ENCODE measurements around the gene R3HDM2.

Gene R3HDM2

DNA sequence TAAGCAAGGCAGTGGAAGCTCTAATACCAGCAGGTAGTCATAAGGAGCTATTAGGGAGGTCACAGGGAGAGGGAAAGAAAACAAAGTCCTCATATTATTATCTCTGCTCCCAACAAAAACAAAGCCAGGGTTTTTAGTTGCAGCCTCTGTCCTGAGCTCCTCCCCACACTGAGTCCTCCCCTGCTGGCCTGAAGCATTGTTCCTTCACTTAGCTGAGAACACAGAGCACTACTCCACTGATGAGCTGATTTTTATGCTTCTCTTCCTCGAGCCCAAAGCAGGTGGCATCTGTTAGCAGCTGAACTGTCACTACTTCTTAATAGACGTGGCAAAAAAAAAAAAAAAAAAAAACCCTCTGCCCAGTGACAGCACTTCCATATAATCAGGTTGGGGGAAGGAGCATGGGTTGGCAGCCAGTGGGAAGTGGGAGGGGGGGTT lies 169.4 kb downstream of the R3HDM2 start:
- DNase-seq: no peak

GRCh38 chr12:57260366-57260765 lies 170.5 kb downstream of the R3HDM2 start:
- DNase-seq: no peak

GRCh38 chr12:57258977-57259970 lies 171.6 kb downstream of the R3HDM2 start:
- no peak for DNase-seq

DNA sequence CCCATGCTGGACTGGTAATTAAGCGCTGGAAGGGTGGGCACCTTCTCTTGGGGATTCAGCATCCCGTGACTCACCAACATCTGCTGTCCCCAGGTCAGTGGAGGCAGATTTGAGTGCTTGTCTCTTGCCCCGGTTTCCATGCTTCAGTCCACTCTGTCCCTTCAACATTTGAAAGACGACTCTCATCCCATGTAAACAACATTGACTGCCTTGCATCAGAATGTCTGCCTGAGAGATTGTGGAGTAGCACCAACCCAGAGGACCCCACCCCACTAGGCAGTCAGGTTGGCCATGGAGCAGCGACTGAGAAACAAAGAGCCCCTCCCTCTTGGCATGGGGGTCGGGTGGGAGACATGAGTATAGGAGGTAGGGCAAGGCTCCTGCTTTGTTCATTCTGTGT lies 174.9 kb downstream of the R3HDM2 start:
- no peak for DNase-seq

- no peak for DNase-seq
These were observed 176.2 kb downstream of the R3HDM2 start for GRCh38 chr12:57254506-57255280.

DNA sequence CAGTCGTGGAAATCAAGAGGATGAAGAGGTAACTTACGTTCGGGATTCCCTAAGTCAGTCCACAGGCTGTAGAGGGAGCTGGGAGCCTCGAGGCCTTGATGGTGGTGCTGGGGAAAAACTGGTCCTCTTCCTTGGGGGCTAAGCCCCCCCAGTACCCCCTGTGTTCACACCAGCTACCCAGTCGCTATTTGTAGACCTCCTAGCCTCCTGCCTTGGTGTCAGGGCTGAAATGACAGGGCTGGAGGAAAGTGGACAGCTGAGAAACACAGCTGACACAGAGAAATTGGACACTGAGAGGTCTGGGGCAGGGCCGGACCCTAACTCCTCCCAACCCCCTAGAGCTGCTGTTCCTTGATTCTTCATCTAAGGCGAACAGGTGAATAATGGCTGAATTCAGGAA lies 179.9 kb downstream of the R3HDM2 start, which contains the start of gene STAC3:
Gene STAC3, minus strand, starts transcription at position 232 of the 400 bp plus-strand sequence. CDS start 1,551 bp downstream, outside the sequence.
- DNase-seq: no peak

GRCh38 chr12:57250541-57250940 lies 180.3 kb downstream of the R3HDM2 start:
- DNase-seq: no peak

DNA sequence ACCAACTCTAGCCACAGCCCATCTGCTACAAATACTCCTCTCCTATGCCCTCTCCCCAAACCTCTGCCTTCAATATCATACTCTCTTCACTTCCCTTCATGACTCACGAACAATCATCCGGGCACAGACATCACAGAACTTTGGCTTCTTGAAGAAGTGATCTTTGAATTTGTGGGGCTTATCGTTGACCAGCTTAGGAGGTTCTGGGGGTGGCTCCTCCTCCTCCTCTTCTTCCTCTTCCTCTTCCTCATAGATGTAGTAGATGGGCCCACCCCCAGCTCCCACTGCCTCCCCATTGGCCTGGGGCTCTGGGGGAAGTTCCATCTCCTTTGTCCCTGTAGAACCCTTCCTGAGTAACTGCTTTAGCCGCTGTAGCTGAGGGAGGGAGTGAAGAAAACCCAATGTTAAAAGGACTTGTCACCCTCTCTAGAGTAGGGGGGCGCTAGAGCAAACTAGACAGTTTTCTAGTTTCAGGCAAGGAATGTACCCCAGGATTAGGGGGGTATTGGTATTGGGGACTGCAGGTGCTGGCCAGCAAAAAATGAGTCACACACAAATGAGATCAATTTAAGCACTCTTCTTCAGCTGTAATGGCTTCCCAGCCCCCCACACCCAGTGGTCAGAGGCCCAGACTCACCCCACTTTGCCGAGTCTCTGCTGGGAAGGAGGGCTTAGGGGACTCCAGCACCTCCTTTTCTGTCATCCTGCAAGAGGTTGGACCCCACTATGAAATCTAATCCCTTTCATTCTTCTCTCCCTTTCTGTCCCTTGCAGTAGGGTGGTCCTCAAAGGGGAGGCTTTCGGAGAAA lies 181.7 kb downstream of the R3HDM2 start:
- no peak for DNase-seq

DNA sequence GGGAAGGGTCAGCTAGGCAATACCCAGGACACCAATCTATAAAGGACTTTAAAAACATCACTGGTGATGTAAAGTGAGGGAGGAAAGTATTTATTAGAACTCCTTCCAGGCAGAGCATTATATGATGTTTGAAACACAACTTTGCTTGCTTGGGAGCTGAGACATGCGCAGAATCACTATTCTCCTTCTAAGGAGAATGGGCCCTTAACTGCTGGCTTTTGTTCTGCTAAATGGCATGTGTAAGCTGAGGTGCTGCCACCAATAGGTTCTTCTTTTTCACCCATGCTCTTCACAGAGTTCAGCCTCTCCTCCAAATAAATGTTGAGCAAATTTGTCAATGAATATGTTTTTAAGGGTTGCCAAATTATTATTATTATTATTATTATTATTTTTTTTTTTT lies 183.8 kb downstream of the R3HDM2 start:
- DNase-seq: no peak

DNA sequence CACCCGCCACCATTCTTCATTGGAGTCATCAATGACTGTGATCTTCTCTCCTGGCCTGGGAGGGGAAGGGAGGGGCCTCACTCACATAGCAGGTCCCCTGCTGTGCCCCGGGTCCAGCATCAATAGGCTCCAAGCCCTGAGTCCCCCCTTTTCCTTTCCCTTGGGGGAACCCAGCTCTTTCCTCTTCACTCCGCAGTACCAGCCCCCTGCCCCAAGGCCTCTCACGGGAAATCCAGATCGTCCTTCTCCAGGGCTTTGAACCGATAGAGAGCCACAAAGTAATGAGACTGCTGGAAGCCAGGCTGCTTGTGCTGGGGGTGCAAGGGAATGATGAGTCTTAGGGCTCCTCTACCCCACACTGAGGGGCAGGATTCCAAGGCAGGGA lies 186.5 kb downstream of the R3HDM2 start:
- DNase-seq: no peak

GRCh38 chr12:57243521-57244311 lies 187.1 kb downstream of the R3HDM2 start:
- peak; percentile 90 for DNase-seq

DNA sequence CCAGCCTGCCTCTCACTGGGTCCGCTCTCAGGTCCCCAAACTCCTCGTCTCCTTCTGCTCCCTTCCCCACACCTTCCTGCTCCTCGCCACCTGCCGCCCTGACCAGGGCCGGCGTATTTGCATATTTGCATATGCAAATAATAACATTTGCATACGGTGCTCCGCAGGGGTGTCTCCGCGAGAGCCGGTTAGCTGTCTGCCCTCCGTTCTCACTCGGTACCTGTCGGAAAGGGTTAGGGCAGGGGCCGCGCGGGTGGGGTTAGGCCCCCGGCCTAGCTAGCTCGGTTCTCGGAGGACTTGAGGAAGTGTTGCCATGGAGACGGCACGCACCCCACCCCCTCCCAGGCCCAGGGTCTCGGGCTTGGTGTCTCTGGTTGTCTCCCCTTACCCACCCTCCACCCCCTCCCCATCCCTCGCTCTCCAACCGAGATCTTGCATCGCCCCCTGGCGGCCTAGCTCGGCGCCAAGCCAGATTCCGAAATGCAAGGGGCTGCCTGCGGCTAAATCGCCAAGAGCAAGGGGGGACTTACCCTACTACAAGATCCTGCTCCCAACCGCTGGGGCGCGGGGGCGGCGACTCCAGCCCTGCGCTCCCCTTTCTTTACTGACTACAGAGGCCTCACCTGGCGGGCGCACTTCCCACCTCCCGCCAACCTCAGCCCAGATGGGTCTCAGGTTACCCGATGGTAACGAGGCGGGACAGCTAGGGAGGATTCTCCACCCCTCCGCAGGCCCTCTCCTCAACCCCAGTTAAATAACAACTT lies 188.0 kb downstream of the R3HDM2 start:
- peak; percentile 81 for DNase-seq

- no peak for DNase-seq
These were observed 188.5 kb downstream of the R3HDM2 start for GRCh38 chr12:57242329-57242690.

DNA sequence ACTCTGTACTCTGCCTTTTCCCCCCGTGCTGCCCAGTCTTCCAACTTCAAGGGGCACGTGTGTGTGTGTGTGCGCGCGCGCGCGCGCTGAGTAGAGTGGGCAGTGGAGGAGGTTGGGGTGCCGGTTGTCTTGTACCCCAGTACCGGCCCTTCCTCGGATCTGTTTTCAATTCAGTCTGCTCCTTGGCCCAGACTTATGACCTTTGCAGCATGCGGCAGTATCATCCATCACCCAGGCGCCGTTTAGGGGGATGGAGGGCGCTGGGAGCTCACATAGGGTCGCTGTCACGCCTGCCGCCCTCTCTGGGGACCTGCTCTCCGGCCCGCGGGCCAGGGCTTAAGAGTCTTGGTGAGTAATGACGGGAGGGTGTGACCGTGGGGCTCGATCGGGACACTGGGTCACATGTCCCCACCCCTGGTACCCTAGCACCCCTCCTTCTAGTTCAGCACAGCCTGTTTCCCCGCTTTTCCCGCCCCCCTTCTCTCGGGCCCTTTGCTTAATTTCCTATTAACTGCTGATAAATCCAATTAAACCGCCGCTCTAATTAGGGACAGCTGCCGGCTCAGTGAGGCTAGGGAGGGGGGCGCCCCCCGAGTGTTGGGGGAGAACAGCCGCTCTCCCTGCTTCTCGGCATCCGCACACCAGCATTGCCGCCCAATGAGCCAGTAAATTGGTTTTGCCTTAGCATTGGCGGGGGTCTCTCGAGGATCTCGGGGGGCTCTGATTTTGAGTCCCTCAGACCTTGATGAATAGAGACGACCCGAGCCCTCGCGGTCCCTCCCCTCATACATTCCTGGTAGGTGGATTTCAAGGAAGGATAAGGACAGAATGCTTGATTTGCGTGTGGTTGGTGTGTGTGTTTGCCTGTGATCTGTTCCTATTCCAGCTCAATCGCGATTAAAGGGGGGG lies 189.2 kb downstream of the R3HDM2 start:
- no peak for DNase-seq

GRCh38 chr12:57240926-57241401 lies 189.9 kb downstream of the R3HDM2 start:
- DNase-seq: peak; percentile 43

DNA sequence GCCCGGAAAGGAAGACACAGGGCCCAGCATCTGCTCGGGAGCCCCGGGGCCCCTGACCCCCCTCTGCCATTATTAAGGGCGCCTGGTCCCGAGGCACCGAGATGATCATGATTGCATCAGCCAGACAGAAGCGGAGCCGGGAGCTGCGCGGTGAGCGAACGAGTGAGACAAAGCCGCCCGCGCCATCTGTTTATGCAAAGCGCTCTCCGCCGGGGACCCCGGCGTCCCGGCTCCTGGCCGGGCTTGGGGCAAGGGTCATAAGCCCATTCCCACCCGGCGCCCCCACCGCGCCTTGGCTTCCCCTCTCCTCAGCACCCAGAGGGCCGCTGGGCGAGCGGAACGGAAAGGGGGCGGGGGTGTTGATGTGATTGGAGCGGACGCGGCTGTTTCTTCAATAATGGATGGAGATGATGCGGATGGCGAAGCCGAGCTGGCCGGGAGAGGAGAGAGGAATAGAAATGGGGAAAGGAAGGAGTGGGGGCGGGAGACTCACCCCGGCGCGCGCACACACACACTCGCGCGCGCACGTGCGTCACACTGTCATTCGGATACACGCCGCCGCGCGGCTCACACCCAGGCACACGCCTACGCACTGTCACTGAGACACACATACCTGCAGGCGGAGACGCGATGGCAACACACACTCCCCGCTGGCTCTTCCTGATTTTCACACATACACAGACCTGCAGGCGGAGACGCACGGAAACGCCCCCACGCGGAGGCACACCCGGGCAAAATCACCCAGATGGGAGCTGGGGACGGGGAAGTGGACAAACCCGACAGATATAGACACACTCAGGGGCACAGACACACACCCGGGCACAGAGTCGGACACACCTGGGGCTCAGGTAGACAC lies 190.5 kb downstream of the R3HDM2 start:
- peak; percentile 86 for DNase-seq

GRCh38 chr12:57239587-57240065 lies 191.2 kb downstream of the R3HDM2 start:
- DNase-seq: no peak

- peak; percentile 93 for DNase-seq
These were observed 191.8 kb downstream of the R3HDM2 start for GRCh38 chr12:57238854-57239554.

Data from stimulated activated CD4-positive, alpha-beta T cell treated with anti-CD3 and anti-CD28 coated beads, Interleukin-15, amount 100 ng/mL, for 24 hours (primary cell).